ENCODE measurements around the gene ARID1A. TPM values are rescaled to one million over a fixed set of nuclear protein-coding genes. Genes with fewer than 3 reads are reported as not detected.

The ARID1A gene
- total and polyA plus RNA-seq, 9 of the 15 experiments (the other 6 are each of a cell fraction or from before 2014, with no cell fraction given) = 8.3 to 88.3 (median 22.5) TPM

DNA sequence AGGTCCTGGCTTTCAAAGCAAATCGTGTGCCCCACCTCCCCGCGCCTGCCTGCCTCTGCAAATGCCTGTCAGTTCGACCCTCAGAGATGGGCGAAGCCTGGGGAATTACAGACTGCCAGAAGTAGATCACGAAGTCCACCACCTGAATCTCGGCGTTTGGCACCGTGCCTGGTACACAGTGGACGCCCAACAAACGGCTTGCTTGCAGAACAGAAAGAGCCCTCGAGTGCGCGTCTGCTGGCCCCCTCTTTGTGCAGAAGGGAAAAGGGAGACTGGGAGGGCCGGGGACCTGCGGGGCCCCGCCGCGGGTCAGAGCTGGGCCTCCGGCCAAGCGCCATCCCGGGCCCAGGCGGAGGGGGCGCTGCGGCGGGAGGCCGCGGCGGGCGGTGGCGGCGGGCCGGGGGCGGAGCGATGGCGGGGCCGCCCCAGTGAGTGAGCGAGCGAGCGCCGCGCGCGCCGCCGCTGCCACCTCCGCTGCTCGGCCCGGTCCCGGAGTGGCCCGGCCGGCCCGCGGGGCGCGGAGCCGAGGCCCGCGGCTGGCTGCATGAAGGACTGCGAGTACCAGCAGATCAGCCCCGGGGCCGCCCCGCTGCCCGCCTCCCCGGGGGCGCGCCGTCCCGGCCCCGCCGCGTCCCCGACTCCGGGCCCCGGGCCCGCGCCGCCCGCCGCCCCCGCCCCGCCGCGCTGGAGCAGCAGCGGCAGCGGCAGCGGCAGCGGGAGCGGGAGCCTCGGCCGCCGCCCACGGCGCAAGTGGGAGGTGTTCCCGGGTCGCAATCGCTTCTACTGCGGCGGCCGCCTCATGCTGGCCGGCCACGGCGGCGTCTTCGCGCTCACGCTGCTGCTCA lies 130.7 kb downstream of the ARID1A start, which contains the start of gene ZDHHC18 (continued):
- no peak for TF ChIP-seq ZBTB43 (CRISPR knock-in tag; IDR thresholded peaks at IDR 0.05)
- TF ChIP-seq, protein P1, sequence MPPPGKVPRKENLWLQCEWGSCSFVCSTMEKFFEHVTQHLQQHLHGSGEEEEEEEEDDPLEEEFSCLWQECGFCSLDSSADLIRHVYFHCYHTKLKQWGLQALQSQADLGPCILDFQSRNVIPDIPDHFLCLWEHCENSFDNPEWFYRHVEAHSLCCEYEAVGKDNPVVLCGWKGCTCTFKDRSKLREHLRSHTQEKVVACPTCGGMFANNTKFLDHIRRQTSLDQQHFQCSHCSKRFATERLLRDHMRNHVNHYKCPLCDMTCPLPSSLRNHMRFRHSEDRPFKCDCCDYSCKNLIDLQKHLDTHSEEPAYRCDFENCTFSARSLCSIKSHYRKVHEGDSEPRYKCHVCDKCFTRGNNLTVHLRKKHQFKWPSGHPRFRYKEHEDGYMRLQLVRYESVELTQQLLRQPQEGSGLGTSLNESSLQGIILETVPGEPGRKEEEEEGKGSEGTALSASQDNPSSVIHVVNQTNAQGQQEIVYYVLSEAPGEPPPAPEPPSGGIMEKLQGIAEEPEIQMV (tag; conservative IDR thresholded peaks at IDR 0.05; ENCODE audit: low read depth) = no peak
- no peak for TF ChIP-seq NRF1 (conservative IDR thresholded peaks at IDR 0.05 in 1 of 2, IDR thresholded peaks at IDR 0.05 in 1 of 2)
- TF ChIP-seq FOS (IDR thresholded peaks at IDR 0.05; ENCODE audit: extremely low read depth, insufficient read length) = no peak
- TF ChIP-seq ZNF165 (CRISPR knock-in tag; IDR thresholded peaks at IDR 0.05; ENCODE audit: borderline replicate concordance) = no peak
- TF ChIP-seq ZNF766 (CRISPR knock-in tag; conservative IDR thresholded peaks at IDR 0.05) = peak; percentile 89
- no peak for TF ChIP-seq PURB (CRISPR knock-in tag; IDR thresholded peaks at IDR 0.05; ENCODE audit: low read depth)
- TF ChIP-seq SMAD3 (CRISPR knock-in tag; conservative IDR thresholded peaks at IDR 0.05) = no peak
- no peak for TF ChIP-seq ZNF79 (CRISPR knock-in tag; IDR thresholded peaks at IDR 0.05; ENCODE audit: low read depth)
- TF ChIP-seq RUNX1 (IDR thresholded peaks at IDR 0.05; ENCODE audit: low read depth) = no peak
- TF ChIP-seq HDAC6 (IDR thresholded peaks at IDR 0.05; ENCODE audit: low read depth, low read length) = no peak
- TF ChIP-seq HOXB6 (CRISPR knock-in tag; IDR thresholded peaks at IDR 0.05; ENCODE audit: borderline replicate concordance) = peak; percentile 28; the same call in 1 of the 2 replicates
- TF ChIP-seq EWSR1 (IDR thresholded peaks at IDR 0.05; ENCODE audit: borderline replicate concordance, low read depth, partially characterized antibody) = no peak
- TF ChIP-seq, protein P2, sequence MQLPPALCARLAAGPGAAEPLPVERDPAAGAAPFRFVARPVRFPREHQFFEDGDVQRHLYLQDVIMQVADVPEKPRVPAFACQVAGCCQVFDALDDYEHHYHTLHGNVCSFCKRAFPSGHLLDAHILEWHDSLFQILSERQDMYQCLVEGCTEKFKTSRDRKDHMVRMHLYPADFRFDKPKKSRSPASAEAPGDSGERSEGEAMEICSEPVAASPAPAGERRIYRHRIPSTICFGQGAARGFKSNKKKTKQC (CRISPR knock-in tag; IDR thresholded peaks at IDR 0.05) = no peak
- TF ChIP-seq, protein P3, sequence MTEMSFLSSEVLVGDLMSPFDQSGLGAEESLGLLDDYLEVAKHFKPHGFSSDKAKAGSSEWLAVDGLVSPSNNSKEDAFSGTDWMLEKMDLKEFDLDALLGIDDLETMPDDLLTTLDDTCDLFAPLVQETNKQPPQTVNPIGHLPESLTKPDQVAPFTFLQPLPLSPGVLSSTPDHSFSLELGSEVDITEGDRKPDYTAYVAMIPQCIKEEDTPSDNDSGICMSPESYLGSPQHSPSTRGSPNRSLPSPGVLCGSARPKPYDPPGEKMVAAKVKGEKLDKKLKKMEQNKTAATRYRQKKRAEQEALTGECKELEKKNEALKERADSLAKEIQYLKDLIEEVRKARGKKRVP (CRISPR knock-in tag; IDR thresholded peaks at IDR 0.05) = no peak
- TF ChIP-seq NFXL1 (CRISPR knock-in tag; IDR thresholded peaks at IDR 0.05) = no peak
- TF ChIP-seq, protein P4, sequence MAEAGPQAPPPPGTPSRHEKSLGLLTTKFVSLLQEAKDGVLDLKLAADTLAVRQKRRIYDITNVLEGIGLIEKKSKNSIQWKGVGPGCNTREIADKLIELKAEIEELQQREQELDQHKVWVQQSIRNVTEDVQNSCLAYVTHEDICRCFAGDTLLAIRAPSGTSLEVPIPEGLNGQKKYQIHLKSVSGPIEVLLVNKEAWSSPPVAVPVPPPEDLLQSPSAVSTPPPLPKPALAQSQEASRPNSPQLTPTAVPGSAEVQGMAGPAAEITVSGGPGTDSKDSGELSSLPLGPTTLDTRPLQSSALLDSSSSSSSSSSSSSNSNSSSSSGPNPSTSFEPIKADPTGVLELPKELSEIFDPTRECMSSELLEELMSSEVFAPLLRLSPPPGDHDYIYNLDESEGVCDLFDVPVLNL (CRISPR knock-in tag; IDR thresholded peaks at IDR 0.05; ENCODE audit: low read depth) = no peak
- no peak for TF ChIP-seq ELF1 (tag; IDR thresholded peaks at IDR 0.05)
- no peak for TF ChIP-seq SMARCB1 (IDR thresholded peaks at IDR 0.05; ENCODE audit: insufficient read length, low read depth)
- no peak for TF ChIP-seq SRSF7 (optimal IDR thresholded peaks at IDR 0.05; ENCODE audit: low read depth, low read length)

All from K562 (cell line).